ENCODE measurements around the gene TDRD7. TPM values are rescaled to one million over a fixed set of nuclear protein-coding genes. Genes with fewer than 3 reads are reported as not detected.

Gene TDRD7
- total and polyA plus RNA-seq, 9 donors: 7.4 to 15.6 (median 9.8) TPM

GRCh38 chr9:97480174-97480573, 68.3 kb downstream of the TDRD7 start:
- no peak for DNase-seq
- Histone ChIP-seq H3K27ac (no peak overlapping the region), H3K9me3 (no peaks in the 10 kb centered on the region), H3K36me3 (no peaks in the 10 kb centered on the region), H3K4me3 (no peak overlapping the region), H3K4me1 (ENCODE audit: insufficient read depth) (no peaks in the 10 kb centered on the region), H3K27me3 (no peaks in the 10 kb centered on the region)
- TF ChIP-seq POLR2A (IDR thresholded peaks at IDR 0.05): no peak
- TF ChIP-seq EP300 (IDR thresholded peaks at IDR 0.05): no peak
- no peak for TF ChIP-seq CTCF (IDR thresholded peaks at IDR 0.05)
- 56 to 62% (median 61%) methylated on average over 1 of the region's 1 CpG for WGBS, 3 donors
- intact Hi-C loops (cut with DNase I): no loop called here

GRCh38 chr9:97480749-97481148, 68.9 kb downstream of the TDRD7 start:
- Histone ChIP-seq H3K27me3 (no peaks in the 10 kb centered on the region), H3K27ac (no peak overlapping the region), H3K4me3 (no peak overlapping the region), H3K9me3 (no peaks in the 10 kb centered on the region), H3K36me3 (no peaks in the 10 kb centered on the region), H3K4me1 (ENCODE audit: insufficient read depth) (no peaks in the 10 kb centered on the region)
- WGBS, 3 donors: 41 to 70% (median 67%) methylated on average over 1 of the region's 1 CpG
- TF ChIP-seq POLR2A (IDR thresholded peaks at IDR 0.05) (no peak), EP300 (IDR thresholded peaks at IDR 0.05) (no peak), CTCF (IDR thresholded peaks at IDR 0.05) (no peak)
- no peak for DNase-seq
- intact Hi-C loops (cut with DNase I): no loop called here

- H3K4me3 ChIP-seq: no peak overlapping the region
- WGBS, 3 donors: 77 to 94% (median 93%) methylated on average over 1 of the region's 1 CpG
- no peak for DNase-seq
- H3K36me3 ChIP-seq: no peaks in the 10 kb centered on the region
- no peaks in the 10 kb centered on the region for H3K27me3 ChIP-seq
- no peak overlapping the region for H3K27ac ChIP-seq
- H3K4me1 ChIP-seq (ENCODE audit: insufficient read depth): no peaks in the 10 kb centered on the region
- intact Hi-C loops (cut with DNase I): no loop called here
- H3K9me3 ChIP-seq: no peaks in the 10 kb centered on the region
- TF ChIP-seq EP300 (IDR thresholded peaks at IDR 0.05) (no peak), POLR2A (IDR thresholded peaks at IDR 0.05) (no peak), CTCF (IDR thresholded peaks at IDR 0.05) (no peak)
Measured at GRCh38 chr9:97484134-97484533, 72.2 kb downstream of the TDRD7 start.

- intact Hi-C loops (cut with DNase I): no loop called here
- Histone ChIP-seq H3K27me3 (no peaks in the 10 kb centered on the region), H3K4me3 (no peak overlapping the region), H3K9me3 (no peaks in the 10 kb centered on the region), H3K36me3 (no peaks in the 10 kb centered on the region), H3K27ac (no peak overlapping the region), H3K4me1 (ENCODE audit: insufficient read depth) (no peaks in the 10 kb centered on the region)
- TF ChIP-seq POLR2A (IDR thresholded peaks at IDR 0.05) (no peak), CTCF (IDR thresholded peaks at IDR 0.05) (no peak), EP300 (IDR thresholded peaks at IDR 0.05) (no peak)
- DNase-seq: no peak
- 84 to 86% (median 85%) methylated on average over 2 of the region's 2 CpGs for WGBS, 3 donors
Measured at GRCh38 chr9:97487107-97487506, 75.2 kb downstream of the TDRD7 start.

- no peak for DNase-seq
- no peaks in the 10 kb centered on the region for H3K4me1 ChIP-seq (ENCODE audit: insufficient read depth)
- WGBS, 3 donors: 85 to 90% (median 90%) methylated on average over 1 of the region's 1 CpG
- intact Hi-C loops (cut with DNase I): no loop called here
- no peak overlapping the region for H3K4me3 ChIP-seq
- H3K27ac ChIP-seq: no peak overlapping the region
- H3K36me3 ChIP-seq: no peaks in the 10 kb centered on the region
- no peaks in the 10 kb centered on the region for H3K9me3 ChIP-seq
- no peaks in the 10 kb centered on the region for H3K27me3 ChIP-seq
- no peak for TF ChIP-seq POLR2A (IDR thresholded peaks at IDR 0.05)
- TF ChIP-seq CTCF (IDR thresholded peaks at IDR 0.05): no peak
- no peak for TF ChIP-seq EP300 (IDR thresholded peaks at IDR 0.05)
Measured at GRCh38 chr9:97487861-97488260, 76.0 kb downstream of the TDRD7 start.
